ENCODE data around the gene CPVL.

GRCh38 chr7:29140873-29141468 lies 5.4 kb downstream of the CPVL start:
- TF ChIP-seq CTCF (conservative IDR thresholded peaks at IDR 0.05 in 1 of 2, IDR thresholded peaks at IDR 0.05 in 1 of 2; ENCODE audit: low read depth in 1 of 2, low read length in 2 of 2) (no peak), EZH2 (IDR thresholded peaks at IDR 0.05; ENCODE audit: low read length, missing control alignments) (no peak)

Data from fibroblast of lung (primary cell).